ENCODE results near the gene C19orf47.
A peak's percentile ranks its signal among the peaks of the same experiment; 100 is the strongest.

C19orf47 gene, protein sequence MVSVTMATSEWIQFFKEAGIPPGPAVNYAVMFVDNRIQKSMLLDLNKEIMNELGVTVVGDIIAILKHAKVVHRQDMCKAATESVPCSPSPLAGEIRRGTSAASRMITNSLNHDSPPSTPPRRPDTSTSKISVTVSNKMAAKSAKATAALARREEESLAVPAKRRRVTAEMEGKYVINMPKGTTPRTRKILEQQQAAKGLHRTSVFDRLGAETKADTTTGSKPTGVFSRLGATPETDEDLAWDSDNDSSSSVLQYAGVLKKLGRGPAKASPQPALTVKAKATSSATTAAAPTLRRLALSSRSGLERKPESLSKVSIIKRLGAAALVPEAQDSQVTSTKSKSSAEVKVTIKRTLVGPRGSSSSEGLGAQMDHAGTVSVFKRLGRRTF

DNA sequence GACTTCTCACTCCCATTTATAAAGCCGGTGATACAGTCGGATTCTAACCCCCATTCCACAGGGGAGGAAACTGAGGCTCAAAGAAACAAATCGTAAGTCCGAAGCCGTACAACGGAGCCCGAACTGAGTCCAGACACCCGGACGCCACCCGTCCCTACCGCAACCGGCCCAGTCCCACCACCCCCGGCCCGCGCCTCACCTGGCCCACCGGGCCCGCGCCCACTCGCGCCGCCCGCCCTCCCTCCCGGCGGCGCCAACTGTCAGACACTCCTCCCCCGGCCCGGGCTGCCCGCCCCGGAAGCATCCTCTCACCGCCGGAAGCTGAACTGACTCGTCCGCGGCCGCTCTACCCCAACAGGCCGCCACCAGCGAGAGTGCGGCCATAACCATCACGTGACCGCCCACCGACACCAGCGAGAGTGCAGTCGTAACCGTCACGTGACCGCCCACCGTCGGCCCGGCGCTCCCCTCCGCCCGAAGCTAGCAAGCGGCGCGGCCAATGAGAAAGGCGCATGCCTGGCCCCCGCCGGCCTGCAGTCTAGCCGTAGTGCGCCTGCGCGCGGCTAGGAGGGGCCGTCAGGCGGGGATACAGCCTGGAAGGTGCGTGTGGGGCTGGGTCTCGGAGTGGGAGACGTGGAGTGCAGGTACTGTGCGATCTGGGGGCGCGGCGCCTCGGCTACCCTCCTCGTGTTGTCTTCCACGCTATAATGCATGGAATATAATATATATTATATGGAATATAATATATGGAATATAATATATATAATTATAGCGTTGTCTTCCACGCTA is at the start of gene C19orf47, which contains the start of gene PLD3:
Gene C19orf47, minus strand, starts transcription at position 273 of the 789 bp plus-strand sequence. CDS start 6,540 bp downstream, outside the sequence.
Gene PLD3, plus strand, starts transcription at position 571 of the 789 bp plus-strand sequence. CDS start 17,789 bp downstream, outside the sequence.
- DNase-seq (ENCODE audit: low read depth in 3 of 3): peak; percentile 91 to 99 (median 98)

DNA sequence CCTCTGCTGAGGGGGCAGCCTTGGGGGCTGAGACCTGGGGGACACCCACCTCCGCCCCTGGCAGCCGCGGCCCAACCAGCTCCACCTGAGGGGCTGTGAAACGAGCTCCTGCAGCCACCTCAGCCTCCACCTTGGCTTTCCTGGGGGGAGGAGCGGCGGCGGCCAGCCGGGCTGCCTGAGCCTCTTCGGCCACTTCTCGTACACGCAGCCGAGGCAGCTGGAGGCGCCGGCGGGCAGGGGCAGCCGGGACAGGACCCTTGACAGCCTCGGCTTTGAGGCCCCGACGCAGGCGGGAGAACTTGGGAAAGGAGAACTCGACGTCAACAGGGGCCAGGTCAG is 49.3 kb upstream of the C19orf47 start:
- DNase-seq (ENCODE audit: low read depth in 3 of 3): no peak

DNA sequence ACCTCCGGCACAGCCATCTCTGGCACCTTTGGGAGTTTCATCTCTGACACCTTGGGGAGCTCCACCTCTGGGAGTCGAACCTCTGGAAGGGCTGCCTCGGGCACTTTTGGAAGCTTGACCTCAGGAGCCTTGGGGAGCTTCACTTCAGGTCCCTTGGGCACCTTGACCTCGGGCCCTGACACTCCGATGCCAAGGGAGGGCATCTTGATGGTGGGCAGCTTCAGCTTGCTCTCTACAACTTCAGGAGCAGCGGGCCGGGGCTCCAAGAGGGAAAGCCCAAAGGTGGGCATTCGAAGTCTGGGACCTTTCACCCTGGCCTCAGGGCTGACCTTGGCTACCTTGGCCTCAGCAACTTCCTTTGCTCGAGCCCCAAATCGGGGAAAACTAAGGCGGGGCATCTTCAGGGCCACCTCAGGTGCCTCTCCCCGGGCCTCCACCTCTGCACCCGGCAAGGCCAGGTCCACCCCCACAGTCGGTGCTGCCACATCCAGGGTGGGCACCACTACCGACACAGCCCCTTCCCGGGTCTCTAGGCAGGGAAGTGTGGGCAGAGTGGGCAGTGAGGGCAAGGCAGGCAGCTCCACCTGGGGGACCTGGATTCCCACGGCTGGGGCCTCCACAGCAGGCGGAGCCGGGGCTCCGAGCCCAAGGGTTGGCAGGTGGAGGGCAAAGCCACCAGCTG is 48.8 kb upstream of the C19orf47 start:
- DNase-seq (ENCODE audit: low read depth in 3 of 3): no peak

DNA sequence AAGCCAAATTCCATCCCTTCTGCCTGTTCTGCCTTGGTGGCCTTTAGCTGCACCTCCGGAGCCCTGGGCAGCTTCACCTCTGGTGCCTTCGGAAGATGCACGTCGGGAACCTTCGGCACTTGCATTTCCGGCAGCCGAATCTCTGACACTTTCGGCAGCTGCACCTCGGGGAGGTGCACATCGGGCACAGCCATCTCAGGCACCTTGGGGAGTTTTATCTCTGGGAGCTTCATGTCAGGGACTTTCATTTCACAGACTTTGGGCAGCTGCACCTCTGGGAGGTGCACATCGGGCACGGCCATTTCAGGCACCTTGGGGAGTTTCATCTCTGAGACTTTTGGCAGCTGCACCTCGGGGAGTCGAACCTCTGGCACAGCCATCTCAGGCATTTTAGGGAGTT is 47.8 kb upstream of the C19orf47 start:
- DNase-seq (ENCODE audit: low read depth in 3 of 3): no peak

GRCh38 chr19:40394816-40395210 is 46.6 kb upstream of the C19orf47 start:
- no peak for DNase-seq (ENCODE audit: low read depth in 3 of 3)

GRCh38 chr19:40393894-40394815 is 46.0 kb upstream of the C19orf47 start:
- no peak for DNase-seq (ENCODE audit: low read depth in 3 of 3)

- DNase-seq (ENCODE audit: low read depth in 3 of 3): no peak
Observed at GRCh38 chr19:40392894-40393517, 44.8 kb upstream of the C19orf47 start.

DNA sequence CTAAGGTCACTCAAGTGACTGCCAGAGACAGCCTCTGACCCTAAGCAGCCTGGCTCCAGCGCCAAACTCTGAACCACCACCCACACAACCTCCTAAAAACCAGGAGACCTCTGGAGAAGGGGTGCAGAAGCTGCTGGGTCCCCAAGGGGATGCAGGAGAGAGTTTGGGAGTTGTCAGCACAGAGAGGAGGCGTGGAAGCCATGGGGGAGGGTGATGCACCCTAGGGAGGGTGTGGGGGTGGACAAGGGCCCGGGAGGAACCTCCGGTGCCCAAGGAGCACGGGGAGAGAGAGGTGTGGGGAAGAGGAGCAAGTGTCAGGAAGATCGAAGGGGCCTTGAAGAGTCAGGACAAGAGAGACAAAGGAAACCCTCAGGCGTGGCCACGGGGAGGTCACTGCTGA is 43.9 kb upstream of the C19orf47 start:
- DNase-seq (ENCODE audit: low read depth in 3 of 3): no peak

DNA sequence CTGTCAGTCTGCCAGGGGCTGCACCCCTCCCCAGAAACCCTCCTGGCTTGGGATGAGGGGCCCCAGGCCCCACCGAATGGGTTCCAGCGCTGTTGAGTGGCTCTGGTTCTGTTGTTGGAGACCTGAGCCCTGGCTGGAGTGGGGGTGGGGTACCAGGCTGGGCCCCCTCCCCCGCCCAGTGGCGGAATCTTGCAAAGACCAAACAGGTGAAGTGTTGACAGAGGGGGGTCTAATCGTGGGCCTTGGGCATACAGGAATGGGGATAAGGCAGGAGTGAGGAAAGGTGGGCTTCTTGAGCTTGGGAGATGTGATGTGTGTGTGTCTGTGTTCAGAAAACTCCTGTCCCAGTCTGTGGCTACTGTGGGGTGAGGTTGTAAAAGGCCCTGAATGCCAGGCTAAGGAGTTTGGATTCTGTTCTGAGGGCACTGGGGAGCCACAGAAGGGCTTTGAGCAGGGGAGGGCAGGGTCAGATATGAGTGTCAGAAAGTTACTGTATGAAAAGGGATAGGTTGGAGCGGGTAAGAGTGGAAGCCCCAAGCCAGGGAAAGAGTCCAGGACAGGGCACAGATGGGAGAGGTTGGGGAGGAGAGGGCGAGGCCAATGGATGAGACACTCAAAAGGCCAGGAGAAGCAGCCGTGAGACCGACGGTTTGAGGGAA is 42.0 kb upstream of the C19orf47 start, which contains the start of gene HIPK4:
Gene HIPK4, minus strand, starts transcription at position 98 of the 659 bp plus-strand sequence. CDS start 279 bp downstream, outside the sequence.
- no peak for DNase-seq (ENCODE audit: low read depth in 3 of 3)

- DNase-seq (ENCODE audit: low read depth in 3 of 3): no peak
Observed at GRCh38 chr19:40389404-40390083, 41.3 kb upstream of the C19orf47 start.

DNA sequence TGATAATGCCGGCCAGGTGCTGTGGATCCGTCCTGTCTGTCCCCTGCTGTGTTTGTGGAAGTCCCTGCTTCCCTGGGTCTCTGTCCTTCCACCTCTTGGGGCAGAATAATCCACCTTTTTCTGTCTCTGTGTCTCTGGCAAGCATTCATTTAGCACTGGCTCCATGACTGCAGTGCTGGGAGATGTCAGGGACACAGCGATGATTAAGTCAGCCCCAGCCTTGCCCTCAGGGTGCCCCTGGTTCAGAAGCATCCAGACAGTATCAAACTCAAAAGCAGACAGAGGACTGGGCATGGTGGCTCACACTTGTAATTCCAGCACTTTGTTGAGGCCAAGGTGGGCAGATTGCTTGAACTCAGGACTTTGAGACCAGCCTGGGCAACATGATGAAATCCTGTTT is 40.3 kb upstream of the C19orf47 start:
- DNase-seq (ENCODE audit: low read depth in 3 of 3): no peak

- no peak for DNase-seq (ENCODE audit: low read depth in 3 of 3)
Observed at GRCh38 chr19:40387155-40387554, 39.0 kb upstream of the C19orf47 start.

- no peak for DNase-seq (ENCODE audit: low read depth in 3 of 3)
Observed at GRCh38 chr19:40383668-40384248, 35.6 kb upstream of the C19orf47 start.

- no peak for DNase-seq (ENCODE audit: low read depth in 3 of 3)
Observed at GRCh38 chr19:40381321-40381720, 33.1 kb upstream of the C19orf47 start.

DNA sequence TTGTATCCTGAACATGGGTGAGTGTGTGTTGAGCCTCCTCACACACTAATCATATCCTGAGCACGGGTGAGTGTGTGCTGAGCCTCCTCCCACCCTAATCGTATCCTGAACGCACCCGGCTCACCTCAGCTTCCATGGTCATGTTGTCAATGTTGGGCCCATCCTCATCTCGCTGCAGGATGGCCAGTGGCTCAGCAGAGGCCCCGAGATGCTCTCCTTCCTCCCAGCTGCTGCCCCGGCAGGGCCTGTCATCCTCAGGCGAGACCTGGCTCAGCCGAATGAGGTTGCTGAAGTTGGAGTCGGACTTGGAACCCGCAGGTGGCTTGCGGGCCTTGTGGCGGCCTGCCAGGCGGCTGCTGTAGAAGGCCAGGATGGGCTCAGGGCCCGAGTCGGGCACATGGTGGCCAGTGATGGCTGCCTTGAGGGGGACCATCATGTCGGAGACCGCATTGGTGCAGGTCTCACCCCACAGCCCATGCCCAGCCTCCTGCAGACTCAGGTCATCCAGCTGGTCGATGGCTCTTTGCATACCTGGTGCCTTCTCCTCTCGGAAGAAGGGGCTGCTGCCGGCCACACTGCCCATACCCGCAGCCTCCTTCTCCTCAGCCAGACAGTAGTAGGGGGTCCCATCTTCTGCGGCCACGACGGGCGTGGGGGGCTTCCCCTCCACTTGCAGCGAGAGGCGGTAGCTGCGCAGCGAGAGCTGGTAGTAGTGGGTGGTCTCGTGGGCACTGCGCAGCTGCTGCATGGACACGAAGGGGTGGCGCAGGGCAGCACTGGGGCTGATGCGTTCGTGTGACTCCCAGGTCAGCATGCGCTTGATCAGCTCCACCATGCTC is 32.2 kb upstream of the C19orf47 start:
- no peak for DNase-seq (ENCODE audit: low read depth in 3 of 3)

DNA sequence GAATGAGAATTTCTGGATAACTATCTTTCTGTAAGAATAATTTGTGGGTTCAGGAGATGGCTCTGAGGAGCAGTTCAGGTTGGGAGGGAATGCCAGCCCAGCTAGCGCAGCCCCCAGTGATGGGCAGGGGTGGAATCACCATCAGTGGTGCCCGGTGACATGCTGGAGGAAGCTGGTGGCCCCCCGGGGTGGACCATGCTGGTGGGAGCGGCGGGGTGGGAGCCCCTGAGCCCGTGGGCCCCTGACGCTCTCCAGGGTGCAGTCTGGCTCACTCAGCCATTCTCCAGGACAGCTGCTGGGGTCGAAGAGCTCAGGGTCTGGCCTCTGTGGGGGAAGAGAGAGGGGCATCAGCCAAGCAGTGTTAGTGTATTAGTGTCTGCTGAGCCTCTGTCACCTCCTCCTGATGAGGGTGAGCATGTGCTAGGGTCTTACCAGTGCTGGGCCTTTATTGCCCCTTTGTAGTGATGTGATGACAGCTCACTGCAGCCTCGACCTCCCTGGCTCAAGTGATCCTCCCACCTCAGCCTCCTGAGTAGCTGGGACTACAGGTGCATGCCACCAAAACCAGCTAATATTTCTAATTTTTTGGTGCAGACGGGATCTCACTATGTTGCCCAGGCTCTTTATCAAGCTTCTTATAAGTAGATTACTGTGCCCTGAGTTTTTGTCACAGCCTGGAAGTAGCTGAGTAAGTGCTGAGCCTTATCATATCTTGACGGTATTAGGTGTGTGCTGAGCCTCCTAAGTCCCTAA is 31.4 kb upstream of the C19orf47 start:
- no peak for DNase-seq (ENCODE audit: low read depth in 3 of 3)

DNA sequence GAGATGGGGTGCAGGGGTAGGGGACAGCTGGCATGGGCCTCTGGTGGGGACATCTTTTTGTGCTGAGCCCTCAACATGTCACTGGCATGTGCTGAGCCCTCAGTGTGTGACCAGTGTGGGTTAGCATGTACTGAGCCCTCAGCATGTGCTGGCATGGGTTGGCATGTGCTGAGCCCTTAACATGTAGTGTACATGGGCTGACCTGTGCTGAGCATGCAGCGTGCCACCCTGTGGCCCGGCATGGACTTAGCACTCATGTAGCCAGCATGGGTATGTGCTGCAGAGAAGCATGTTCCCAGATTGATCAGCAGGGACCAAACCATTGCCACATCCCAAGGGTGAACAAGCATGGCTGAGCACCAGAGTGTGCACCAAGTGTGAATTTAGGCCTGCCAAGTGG is 30.3 kb upstream of the C19orf47 start:
- no peak for DNase-seq (ENCODE audit: low read depth in 3 of 3)

All from stimulated activated CD4-positive, alpha-beta T cell treated with anti-CD3 and anti-CD28 coated beads, TNF-alpha, amount 100 ng/mL, for 4 hours (primary cell).